CD14-positive monocyte (primary cell): ENCODE results near the gene GFM1. TPM values are rescaled to one million over a fixed set of nuclear protein-coding genes. Genes with fewer than 3 reads are reported as not detected.
A peak's percentile ranks its signal among the peaks of the same experiment; 100 is the strongest.

Experiments
- DNase-seq, 3 donors: peaks; one replicate each; pipeline ENCODE4 v3.0.0-alpha.2; 2011 to 2022
- H2AFZ ChIP-seq: 2 replicates; pipeline ENCODE4 v1.6.0; 2012; ENCODE audit warnings: mild to moderate bottlenecking, low read depth, low read length, inconsistent platforms; ENCODE audit not compliant: insufficient read depth, poor library complexity, severe bottlenecking
- H3K27ac ChIP-seq, 2 donors: 1 replicate in 1 of 2; 2 replicates in 1 of 2; pipeline ENCODE4 v1.5.1; 2012 to 2013; ENCODE audit warnings: low read length in 2 of 2, control low read depth in 1 of 2, inconsistent platforms in 1 of 2, low read depth in 1 of 2, mild to moderate bottlenecking in 1 of 2
- H3K27me3 ChIP-seq, 2 donors: one replicate each; pipeline versions ENCODE4 v1.6.0 to v1.6.1; 2011 to 2013; ENCODE audit warnings: low read length in 2 of 2; ENCODE audit not compliant: control insufficient read depth in 2 of 2, insufficient read depth in 2 of 2
- H3K36me3 ChIP-seq, 2 donors: replicated peaks in 1 of 2; 1 replicate in 1 of 2; 2 replicates in 1 of 2; pipeline versions ENCODE4 v1.5.1 to v1.6.1; 2012 to 2013; ENCODE audit warnings: low read length in 2 of 2, control low read depth in 1 of 2, inconsistent platforms in 1 of 2, mild to moderate bottlenecking in 1 of 2; ENCODE audit not compliant: insufficient read depth in 2 of 2, control insufficient read depth in 1 of 2
- H3K4me1 ChIP-seq, 2 donors: 1 replicate in 1 of 2; 2 replicates in 1 of 2; pipeline versions ENCODE4 v1.5.1 to v1.6.1; 2012 to 2013; ENCODE audit warnings: low read length in 2 of 2, control low read depth in 1 of 2, inconsistent platforms in 1 of 2, mild to moderate bottlenecking in 1 of 2, moderate library complexity in 1 of 2; ENCODE audit not compliant: insufficient read depth in 2 of 2, control insufficient read depth in 1 of 2
- H3K4me2 ChIP-seq: replicated peaks from 2 replicates; pipeline ENCODE3; 2012; ENCODE audit warnings: low read length, moderate library complexity, mild to moderate bottlenecking; ENCODE audit not compliant: poor library complexity, severe bottlenecking; ENCODE audit errors: extremely low read depth
- H3K4me3 ChIP-seq, 3 experiments: fragments of 200-600 bp in 1 of 3; sonication (generic) in 1 of 3; replicated peaks in 1 of 3; 1 replicate in 2 of 3; 2 replicates in 1 of 3; pipeline ENCODE4 v1.5.1; 2011 to 2013; ENCODE audit warnings: low read length in 3 of 3, mild to moderate bottlenecking in 3 of 3, control low read depth in 2 of 3, low read depth in 2 of 3, inconsistent platforms in 1 of 3, moderate library complexity in 1 of 3
- H3K79me2 ChIP-seq: 2 replicates; pipeline ENCODE4 v1.6.0; 2012; ENCODE audit warnings: mild to moderate bottlenecking, control low read depth, inconsistent platforms, low read length, moderate library complexity; ENCODE audit not compliant: insufficient read depth
- H3K9ac ChIP-seq: 2 replicates; pipeline ENCODE4 v1.6.0; 2017; ENCODE audit warnings: low read length, mild to moderate bottlenecking; ENCODE audit not compliant: insufficient read depth, poor library complexity, severe bottlenecking
- H3K9me3 ChIP-seq, 2 donors: replicated peaks in 1 of 2; 1 replicate in 1 of 2; 2 replicates in 1 of 2; pipeline versions ENCODE4 v1.5.1 to v1.6.1; 2012 to 2013; ENCODE audit warnings: low read length in 2 of 2, control low read depth in 1 of 2; ENCODE audit not compliant: control insufficient read depth in 1 of 2, insufficient read depth in 1 of 2
- H4K20me1 ChIP-seq: 2 replicates; pipeline ENCODE4 v1.6.0; 2012; ENCODE audit warnings: mild to moderate bottlenecking, low read length, control low read depth, moderate library complexity; ENCODE audit not compliant: insufficient read depth
- H3K27ac Mint-ChIP-seq, 7 donors: one replicate each; pipeline ENCODE4 v1.8.0; 2020; ENCODE audit warnings: mild to moderate bottlenecking in 7 of 7, mixed read lengths in 7 of 7, moderate library complexity in 6 of 7, inconsistent platforms in 2 of 7
- H3K27me3 Mint-ChIP-seq, 3 donors: one replicate each; pipeline ENCODE4 v1.8.0; 2021 to 2022; ENCODE audit warnings: low read depth in 3 of 3, mild to moderate bottlenecking in 3 of 3, mixed read lengths in 3 of 3, moderate library complexity in 3 of 3, inconsistent platforms in 1 of 3
- H3K36me3 Mint-ChIP-seq, 2 donors: one replicate each; pipeline ENCODE4 v1.8.0; 2020; ENCODE audit warnings: mixed read lengths in 2 of 2, inconsistent platforms in 1 of 2, mild to moderate bottlenecking in 1 of 2
- H3K4me1 Mint-ChIP-seq: one replicate; pipeline ENCODE4 v1.8.0; 2020; ENCODE audit warnings: mild to moderate bottlenecking, mixed read lengths
- H3K4me3 Mint-ChIP-seq, 2 donors: one replicate each; pipeline ENCODE4 v1.8.0; 2020; ENCODE audit warnings: mild to moderate bottlenecking in 2 of 2, mixed read lengths in 2 of 2, moderate library complexity in 1 of 2
- H3K9me3 Mint-ChIP-seq, 7 donors: one replicate each; pipeline ENCODE4 v1.8.0; 2020 to 2022; ENCODE audit warnings: mixed read lengths in 7 of 7, mild to moderate bottlenecking in 6 of 7, moderate library complexity in 6 of 7, inconsistent platforms in 2 of 7
- WGBS: methylation state at CpG from one replicate; pipeline ENCODE4 v1.1.5; 2013; ENCODE audit warnings: missing lambda C conversion rate; ENCODE audit not compliant: insufficient coverage; 5-methylcytosine and 5-hydroxymethylcytosine counted together
- intact Hi-C, 2 donors: fragments of 100-400 bp; cut with micrococcal nuclease; formaldehyde crosslinking; loops; one replicate each; pipeline versions ENCODE4 v1.15.0 to v1.15.1; 2023
- polyA plus RNA-seq, 3 donors: library from polyadenylated mRNA; depleted of rRNA in 1 of 3; unstranded in 2 of 3; stranded (reverse) in 1 of 3; fragments of 300-500 nt in 2 of 3; fragments of >200 nt in 1 of 3; fragmentation: Illumina TruSeq in 2 of 3; gene quantifications; 1 replicate in 2 of 3; 2 replicates in 1 of 3; pipeline ENCODE4 v1.2.3, GENCODE V29; 2012 to 2021
- TF ChIP-seq, protein P1 (sequence below): fragments of 200-600 bp; IDR thresholded peaks from one replicate; pipeline ENCODE4 v1.8.0; 2022; ENCODE audit warnings: antibody characterized with exemption, mild to moderate bottlenecking

GFM1 gene
- polyA plus RNA-seq, 3 donors: 11.2 to 21.3 (median 18.5) TPM

DNA sequence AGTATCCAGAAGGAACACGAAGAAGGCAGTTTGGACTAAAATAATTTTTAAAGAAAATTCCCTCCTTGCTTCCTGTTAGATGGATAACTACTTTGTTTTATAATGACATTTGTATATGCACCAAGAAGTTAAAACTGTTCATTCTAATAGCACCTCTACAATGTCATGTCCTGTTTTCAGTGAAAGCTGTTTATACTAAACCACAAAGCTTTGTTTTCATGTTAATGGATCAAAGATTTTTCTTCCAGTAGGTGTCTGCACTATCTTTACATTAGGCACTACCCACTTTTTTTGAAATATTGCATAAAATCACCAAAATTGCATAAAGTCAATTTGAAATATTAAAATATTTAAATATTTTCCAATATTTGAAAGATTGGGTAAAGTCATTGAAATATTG is 77.8 kb downstream of the GFM1 start:
- TF ChIP-seq, protein P1, sequence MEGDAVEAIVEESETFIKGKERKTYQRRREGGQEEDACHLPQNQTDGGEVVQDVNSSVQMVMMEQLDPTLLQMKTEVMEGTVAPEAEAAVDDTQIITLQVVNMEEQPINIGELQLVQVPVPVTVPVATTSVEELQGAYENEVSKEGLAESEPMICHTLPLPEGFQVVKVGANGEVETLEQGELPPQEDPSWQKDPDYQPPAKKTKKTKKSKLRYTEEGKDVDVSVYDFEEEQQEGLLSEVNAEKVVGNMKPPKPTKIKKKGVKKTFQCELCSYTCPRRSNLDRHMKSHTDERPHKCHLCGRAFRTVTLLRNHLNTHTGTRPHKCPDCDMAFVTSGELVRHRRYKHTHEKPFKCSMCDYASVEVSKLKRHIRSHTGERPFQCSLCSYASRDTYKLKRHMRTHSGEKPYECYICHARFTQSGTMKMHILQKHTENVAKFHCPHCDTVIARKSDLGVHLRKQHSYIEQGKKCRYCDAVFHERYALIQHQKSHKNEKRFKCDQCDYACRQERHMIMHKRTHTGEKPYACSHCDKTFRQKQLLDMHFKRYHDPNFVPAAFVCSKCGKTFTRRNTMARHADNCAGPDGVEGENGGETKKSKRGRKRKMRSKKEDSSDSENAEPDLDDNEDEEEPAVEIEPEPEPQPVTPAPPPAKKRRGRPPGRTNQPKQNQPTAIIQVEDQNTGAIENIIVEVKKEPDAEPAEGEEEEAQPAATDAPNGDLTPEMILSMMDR: no peak
- Histone ChIP-seq H2AFZ (no peak overlapping the region), H3K27ac (no peak overlapping the region), H3K4me3 (no peak overlapping the region), H3K9me3 (no peaks in the 10 kb centered on the region), H3K79me2 (no peaks in the 10 kb centered on the region), H3K4me1 (peaks cover 11 to 13% of the 10 kb centered on the region in 2 donors), H3K27me3 (no peaks in the 10 kb centered on the region), H3K9ac (no peak overlapping the region), H3K36me3 (peaks cover 0 to 10% of the 10 kb centered on the region in 2 donors), H4K20me1 (no peaks in the 10 kb centered on the region), H3K4me2 (no peak overlapping the region)
- Mint-ChIP-seq H3K27me3 (peaks cover 0 to 7% (median 3%) of the 10 kb centered on the region in 3 donors), H3K36me3 (peaks cover 7 to 26% of the 10 kb centered on the region in 2 donors), H3K4me1 (peaks cover 9% of the 10 kb centered on the region), H3K4me3 (no peak overlapping the region), H3K9me3 (peaks cover 0 to 5% (median 0%) of the 10 kb centered on the region in 7 donors), H3K27ac (peak overlapping the region in 3 of 7 donors; percentile 89 to 93 (median 91))
- no peak for DNase-seq
- no CpG with 5 or more reads among the region's 1 CpG for WGBS
- intact Hi-C loops: no loop called here

DNA sequence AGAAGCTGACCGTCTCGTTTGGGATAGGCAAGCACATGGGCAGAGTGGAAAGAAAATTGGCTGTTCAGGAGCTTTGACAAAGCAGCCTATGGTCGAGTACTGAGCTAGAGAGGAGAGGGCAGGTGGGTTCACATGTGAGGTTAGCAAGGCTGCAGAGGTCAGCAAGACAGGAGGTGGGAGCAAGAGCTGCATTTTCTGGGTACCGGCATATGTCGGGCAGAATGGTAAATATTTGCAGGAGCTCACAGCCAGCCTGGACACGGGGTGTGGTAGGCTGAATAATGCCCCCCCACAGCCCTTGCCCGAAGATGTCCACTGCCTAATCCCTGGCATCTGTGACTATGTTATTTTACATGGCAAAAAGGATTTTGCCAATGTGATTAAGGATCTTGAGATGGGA is 79.7 kb downstream of the GFM1 start:
- Mint-ChIP-seq H3K36me3 (peaks cover 7 to 22% of the 10 kb centered on the region in 2 donors), H3K27ac (peak overlapping the region; percentile 57 to 94 (median 89)), H3K9me3 (peaks cover 0 to 3% (median 0%) of the 10 kb centered on the region in 7 donors), H3K4me1 (peaks cover 20% of the 10 kb centered on the region), H3K27me3 (peaks cover 0 to 6% (median 0%) of the 10 kb centered on the region in 3 donors), H3K4me3 (no peak overlapping the region)
- no peak overlapping the region for H3K4me2 ChIP-seq
- H3K36me3 ChIP-seq: peaks cover 0 to 5% of the 10 kb centered on the region in 2 donors
- no peak for DNase-seq
- TF ChIP-seq, protein P1: no peak
- H3K27me3 ChIP-seq: no peaks in the 10 kb centered on the region
- H3K27ac ChIP-seq: peak overlapping the region in 1 of 2 donors; percentile 82
- intact Hi-C loops: no loop called here
- H3K79me2 ChIP-seq: no peaks in the 10 kb centered on the region
- WGBS: 96% methylated on average over 7 of the region's 7 CpGs
- H4K20me1 ChIP-seq: no peaks in the 10 kb centered on the region
- no peaks in the 10 kb centered on the region for H3K9me3 ChIP-seq
- H3K4me1 ChIP-seq: peaks cover 16 to 24% of the 10 kb centered on the region in 2 donors
- H3K4me3 ChIP-seq: no peak overlapping the region
- H3K9ac ChIP-seq: no peak overlapping the region
- no peak overlapping the region for H2AFZ ChIP-seq
